ENCODE data around the gene TSPEAR. TPM values are rescaled to one million over a fixed set of nuclear protein-coding genes. Genes with fewer than 3 reads are reported as not detected.

TSPEAR gene
- total RNA-seq, 1 experiment from 2014 or later: not detected

GRCh38 chr21:44595524-44595923, 115.8 kb downstream of the TSPEAR start:
- BruUV-seq (replicated peaks): no TSS peak
- CTCF ChIA-PET: no interaction called here
- DNase-seq (ENCODE audit: low read depth, low spot score): no peak

GRCh38 chr21:44594406-44594916, 116.9 kb downstream of the TSPEAR start:
- no TSS peak for BruUV-seq (replicated peaks)
- intact Hi-C loops (cut with micrococcal nuclease; ENCODE audit: unreplicated experiment) (no loop called here), in situ Hi-C loops (cut with HindIII; ENCODE audit: low pct_unique_long_range_greater_than_20kb, low sequenced_read_pairs) (no loop called here)
- H3K4me1 ChIP-seq (ENCODE audit: control insufficient read depth, insufficient read depth, low read length): no peaks in the 10 kb centered on the region; the same call in 1 of the 2 replicates
- ATAC-seq (no peak), DNase-seq (ENCODE audit: low read depth, low spot score) (no peak)
- no peaks in the 10 kb centered on the region for H3K9me3 ChIP-seq (ENCODE audit: control insufficient read depth, insufficient read depth, low read depth, low read length)
- ChIA-PET POLR2A (no interaction called here), CTCF (interaction anchor here (0.7 kb wide), 1 partner anchor 150 kb away, joined by 3 read pairs; no protein-coding TSS in a partner anchor)
- no peak overlapping the region for H3K27ac ChIP-seq (ENCODE audit: low read length)
- no peak overlapping the region for H3K4me3 ChIP-seq (ENCODE audit: low read depth in 2 of 2, low read length in 2 of 2)
- no peaks in the 10 kb centered on the region for H3K36me3 ChIP-seq (ENCODE audit: control insufficient read depth, insufficient read depth, low read length)
- TF ChIP-seq POLR2AphosphoS5 (IDR thresholded peaks at IDR 0.05; ENCODE audit: low read depth, low read length) (no peak), CTCF (IDR thresholded peaks at IDR 0.05) (no peak), REST (IDR thresholded peaks at IDR 0.05; ENCODE audit: insufficient read depth in 1 of 2, low read depth in 2 of 2, low read length in 1 of 2) (no peak), SIN3A (IDR thresholded peaks at IDR 0.05; ENCODE audit: borderline replicate concordance, insufficient read depth, low read depth, low read length) (no peak), TCF7L2 (IDR thresholded peaks at IDR 0.05; ENCODE audit: low read depth, low read length) (no peak)
- no peaks in the 10 kb centered on the region for H3K27me3 ChIP-seq (ENCODE audit: control insufficient read depth, insufficient read depth, low read length)

More at GRCh38 chr21:44595524-44595923, 115.8 kb downstream of the TSPEAR start:
- TF ChIP-seq REST (IDR thresholded peaks at IDR 0.05; ENCODE audit: insufficient read depth in 1 of 2, low read depth in 2 of 2, low read length in 1 of 2) (no peak), SIN3A (IDR thresholded peaks at IDR 0.05; ENCODE audit: borderline replicate concordance, insufficient read depth, low read depth, low read length) (no peak), TCF7L2 (IDR thresholded peaks at IDR 0.05; ENCODE audit: low read depth, low read length) (no peak), CTCF (IDR thresholded peaks at IDR 0.05) (no peak), POLR2AphosphoS5 (IDR thresholded peaks at IDR 0.05; ENCODE audit: low read depth, low read length) (no peak)
- no peaks in the 10 kb centered on the region for H3K27me3 ChIP-seq (ENCODE audit: control insufficient read depth, insufficient read depth, low read length)
- no peak overlapping the region for H3K27ac ChIP-seq (ENCODE audit: low read length)
- no peak for ATAC-seq
- in situ Hi-C loops (cut with HindIII; ENCODE audit: low pct_unique_long_range_greater_than_20kb, low sequenced_read_pairs): no loop called here
- no peaks in the 10 kb centered on the region for H3K9me3 ChIP-seq (ENCODE audit: control insufficient read depth, insufficient read depth, low read depth, low read length)
- intact Hi-C loops (cut with micrococcal nuclease; ENCODE audit: unreplicated experiment): no loop called here
- no peaks in the 10 kb centered on the region for H3K36me3 ChIP-seq (ENCODE audit: control insufficient read depth, insufficient read depth, low read length)
- POLR2A ChIA-PET: no interaction called here
- no peaks in the 10 kb centered on the region; the same call in 1 of the 2 replicates for H3K4me1 ChIP-seq (ENCODE audit: control insufficient read depth, insufficient read depth, low read length)
- no peak overlapping the region for H3K4me3 ChIP-seq (ENCODE audit: low read depth in 2 of 2, low read length in 2 of 2)
